Neural crest cell (in vitro differentiated cells): ENCODE results near the gene SNX30. TPM values are rescaled to one million over a fixed set of nuclear protein-coding genes. Genes with fewer than 3 reads are reported as not detected.

ENCODE experiments used
- DNase-seq: peaks from one replicate; pipeline ENCODE4 v3.0.0; 2021; ENCODE audit warnings: low read depth, mixed read lengths, low spot score
- H3K27ac Mint-ChIP-seq: one replicate; pipeline ENCODE4 v1.8.0; 2021; ENCODE audit warnings: mild to moderate bottlenecking, mixed read lengths; ENCODE audit not compliant: unreplicated experiment
- H3K27me3 Mint-ChIP-seq: 2 replicates; pipeline ENCODE4 v1.8.0; 2021; ENCODE audit warnings: low read depth, mild to moderate bottlenecking, mixed read lengths
- H3K36me3 Mint-ChIP-seq: 2 replicates; pipeline ENCODE4 v1.8.0; 2021; ENCODE audit warnings: low read depth, mild to moderate bottlenecking, mixed read lengths
- H3K4me1 Mint-ChIP-seq: 2 replicates; pipeline ENCODE4 v1.8.0; 2021; ENCODE audit warnings: mixed read lengths
- H3K4me3 Mint-ChIP-seq: one replicate; pipeline ENCODE4 v1.8.0; 2021; ENCODE audit warnings: mild to moderate bottlenecking, mixed read lengths
- H3K9me3 Mint-ChIP-seq: 2 replicates; pipeline ENCODE4 v1.8.0; 2021; ENCODE audit warnings: mixed read lengths
- CTCF ChIP-seq: fragments of 200-600 bp; sonication (generic); conservative IDR thresholded peaks from 2 replicates; pipeline ENCODE4 v1.5.0; 2021; ENCODE audit warnings: antibody characterized with exemption, mild to moderate bottlenecking
- total RNA-seq: library from RNA; stranded (reverse); gene quantifications from 2 replicates; pipeline ENCODE4 v1.2.1, GENCODE V29; 2021

Gene SNX30
- total RNA-seq, 1 donor from 2014 or later = 14.5 TPM

GRCh38 chr9:112846528-112847488, 96.2 kb downstream of the SNX30 start:
- DNase-seq = no peak
- peaks cover 12% of the 10 kb centered on the region for H3K36me3 Mint-ChIP-seq
- H3K4me3 Mint-ChIP-seq = no peak overlapping the region
- peaks cover 3% of the 10 kb centered on the region for H3K9me3 Mint-ChIP-seq
- TF ChIP-seq CTCF = no peak
- H3K4me1 Mint-ChIP-seq = peaks cover 18% of the 10 kb centered on the region
- no peaks in the 10 kb centered on the region for H3K27me3 Mint-ChIP-seq
- H3K27ac Mint-ChIP-seq = peak overlapping the region; percentile 76

GRCh38 chr9:112848316-112849151, 98.0 kb downstream of the SNX30 start:
- TF ChIP-seq CTCF = no peak
- H3K4me3 Mint-ChIP-seq = no peak overlapping the region
- DNase-seq = no peak
- peaks cover 18% of the 10 kb centered on the region for H3K4me1 Mint-ChIP-seq
- H3K9me3 Mint-ChIP-seq = peaks cover 3% of the 10 kb centered on the region
- H3K36me3 Mint-ChIP-seq = peaks cover 9% of the 10 kb centered on the region
- no peak overlapping the region for H3K27ac Mint-ChIP-seq
- no peaks in the 10 kb centered on the region for H3K27me3 Mint-ChIP-seq

GRCh38 chr9:112849363-112849922, 98.9 kb downstream of the SNX30 start:
- DNase-seq = no peak
- H3K4me1 Mint-ChIP-seq = peaks cover 11% of the 10 kb centered on the region
- H3K27me3 Mint-ChIP-seq = no peaks in the 10 kb centered on the region
- TF ChIP-seq CTCF = no peak
- peaks cover 3% of the 10 kb centered on the region for H3K9me3 Mint-ChIP-seq
- no peak overlapping the region for H3K27ac Mint-ChIP-seq
- H3K4me3 Mint-ChIP-seq = no peak overlapping the region
- H3K36me3 Mint-ChIP-seq = peaks cover 9% of the 10 kb centered on the region

- no peak for TF ChIP-seq CTCF
- H3K27me3 Mint-ChIP-seq = no peaks in the 10 kb centered on the region
- DNase-seq = no peak
- peaks cover 2% of the 10 kb centered on the region for H3K36me3 Mint-ChIP-seq
- H3K9me3 Mint-ChIP-seq = no peaks in the 10 kb centered on the region
- no peak overlapping the region for H3K27ac Mint-ChIP-seq
- H3K4me1 Mint-ChIP-seq = peaks cover 3% of the 10 kb centered on the region
- no peak overlapping the region for H3K4me3 Mint-ChIP-seq
Observed at GRCh38 chr9:112850840-112851239, 100.3 kb downstream of the SNX30 start.

GRCh38 chr9:112852741-112853504, 102.4 kb downstream of the SNX30 start:
- DNase-seq = no peak
- Mint-ChIP-seq H3K27ac (no peak overlapping the region), H3K9me3 (no peaks in the 10 kb centered on the region), H3K36me3 (peaks cover 2% of the 10 kb centered on the region), H3K4me1 (peaks cover 3% of the 10 kb centered on the region), H3K4me3 (no peak overlapping the region), H3K27me3 (no peaks in the 10 kb centered on the region)
- no peak for TF ChIP-seq CTCF
